Activated naive CD4-positive, alpha-beta T cell treated with anti-CD3 and anti-CD28 coated beads, Interleukin-2, amount 50 U/mL, for 72 hours (primary cell): ENCODE data around the gene BLCAP. TPM values are rescaled to one million over a fixed set of nuclear protein-coding genes. Genes with fewer than 3 reads are reported as not detected.

Source experiments
- ATAC-seq, 2 donors: fragments of 150-1000 bp; cut with Tn5 transposase; 2 replicates each; pipeline ENCODE4 v1.10.0; 2021; ENCODE audit warnings: mild to moderate bottlenecking in 2 of 2, moderate library complexity in 2 of 2
- DNase-seq, 2 donors: peaks; one replicate each; pipeline ENCODE4 v3.0.0; 2021 to 2022; ENCODE audit warnings: low spot score in 2 of 2
- H3K27ac Mint-ChIP-seq, 2 donors: one replicate each; pipeline ENCODE4 v1.8.0; 2022; ENCODE audit warnings: mild to moderate bottlenecking in 2 of 2, mixed read lengths in 2 of 2
- H3K36me3 Mint-ChIP-seq, 2 donors: one replicate each; pipeline ENCODE4 v1.8.0; 2022; ENCODE audit warnings: mixed read lengths in 2 of 2
- H3K9me3 Mint-ChIP-seq, 2 donors: one replicate each; pipeline ENCODE4 v1.8.0; 2022; ENCODE audit warnings: mixed read lengths in 2 of 2
- total RNA-seq, 2 donors: library from RNA; stranded (reverse); gene quantifications; one replicate each; pipeline ENCODE4 v1.2.3, GENCODE V29; 2022

The BLCAP gene
- total RNA-seq, 2 donors from 2014 or later, result 21.0 to 36.2 TPM

- no peaks in the 10 kb centered on the region for H3K9me3 Mint-ChIP-seq
- H3K36me3 Mint-ChIP-seq, result peaks cover 0 to 4% of the 10 kb centered on the region in 2 donors
- peak in 1 of 2 donors; percentile 21 for DNase-seq
- peak overlapping the region in 1 of 2 donors; percentile 6 for H3K27ac Mint-ChIP-seq
- peak in 1 of 2 donors; percentile 43 for ATAC-seq
Measured at GRCh38 chr20:37511610-37512275, 15.9 kb downstream of the BLCAP start.

- peaks cover 0 to 4% of the 10 kb centered on the region in 2 donors for H3K36me3 Mint-ChIP-seq
- H3K27ac Mint-ChIP-seq, result no peak overlapping the region
- ATAC-seq, result no peak
- no peak for DNase-seq
- H3K9me3 Mint-ChIP-seq, result no peaks in the 10 kb centered on the region
Measured at GRCh38 chr20:37510226-37510625, 17.4 kb downstream of the BLCAP start.

- H3K27ac Mint-ChIP-seq, result no peak overlapping the region
- ATAC-seq (no peak), DNase-seq (no peak)
- peaks cover 0 to 2% of the 10 kb centered on the region in 2 donors for H3K36me3 Mint-ChIP-seq
- no peaks in the 10 kb centered on the region for H3K9me3 Mint-ChIP-seq
Measured at GRCh38 chr20:37506152-37506725, 21.4 kb downstream of the BLCAP start.

- Mint-ChIP-seq H3K27ac (no peak overlapping the region), H3K9me3 (no peaks in the 10 kb centered on the region), H3K36me3 (no peaks in the 10 kb centered on the region)
- DNase-seq (no peak), ATAC-seq (no peak)
Measured at GRCh38 chr20:37505263-37506151, 22.2 kb downstream of the BLCAP start.

- Mint-ChIP-seq H3K27ac (peak overlapping the region in 1 of 2 donors; percentile 7), H3K9me3 (no peaks in the 10 kb centered on the region), H3K36me3 (no peaks in the 10 kb centered on the region)
- ATAC-seq (peak in 1 of 2 donors; percentile 28), DNase-seq (no peak)
Measured at GRCh38 chr20:37504404-37505096, 23.1 kb downstream of the BLCAP start.

GRCh38 chr20:37503256-37503927 is 24.3 kb downstream of the BLCAP start:
- H3K27ac Mint-ChIP-seq, result no peak overlapping the region
- H3K9me3 Mint-ChIP-seq, result no peaks in the 10 kb centered on the region
- DNase-seq (no peak), ATAC-seq (no peak)
- no peaks in the 10 kb centered on the region for H3K36me3 Mint-ChIP-seq

GRCh38 chr20:37502654-37503053 is 25.0 kb downstream of the BLCAP start:
- Mint-ChIP-seq H3K9me3 (no peaks in the 10 kb centered on the region), H3K27ac (no peak overlapping the region), H3K36me3 (no peaks in the 10 kb centered on the region)
- no peak for ATAC-seq
- DNase-seq, result no peak

- H3K36me3 Mint-ChIP-seq, result no peaks in the 10 kb centered on the region
- H3K27ac Mint-ChIP-seq, result no peak overlapping the region
- DNase-seq (no peak), ATAC-seq (no peak)
- H3K9me3 Mint-ChIP-seq, result no peaks in the 10 kb centered on the region
Measured at GRCh38 chr20:37501940-37502339, 25.7 kb downstream of the BLCAP start.

- Mint-ChIP-seq H3K27ac (no peak overlapping the region), H3K36me3 (no peaks in the 10 kb centered on the region), H3K9me3 (no peaks in the 10 kb centered on the region)
- DNase-seq (no peak), ATAC-seq (no peak)
Measured at GRCh38 chr20:37500311-37500710, 27.4 kb downstream of the BLCAP start.

- DNase-seq (no peak), ATAC-seq (no peak)
- H3K9me3 Mint-ChIP-seq, result no peaks in the 10 kb centered on the region
- no peak overlapping the region for H3K27ac Mint-ChIP-seq
- no peaks in the 10 kb centered on the region for H3K36me3 Mint-ChIP-seq
Measured at GRCh38 chr20:37498066-37498665, 29.5 kb downstream of the BLCAP start.

- Mint-ChIP-seq H3K27ac (no peak overlapping the region), H3K36me3 (no peaks in the 10 kb centered on the region), H3K9me3 (peaks cover 0 to 5% of the 10 kb centered on the region in 2 donors)
- DNase-seq, result no peak
- ATAC-seq, result no peak
Measured at GRCh38 chr20:37494796-37495195, 32.9 kb downstream of the BLCAP start.

- DNase-seq (no peak), ATAC-seq (no peak)
- H3K9me3 Mint-ChIP-seq, result peaks cover 0 to 5% of the 10 kb centered on the region in 2 donors
- H3K36me3 Mint-ChIP-seq, result no peaks in the 10 kb centered on the region
- no peak overlapping the region for H3K27ac Mint-ChIP-seq
Measured at GRCh38 chr20:37494301-37494700, 33.4 kb downstream of the BLCAP start.

GRCh38 chr20:37492945-37493344 is 34.7 kb downstream of the BLCAP start:
- ATAC-seq, result no peak
- Mint-ChIP-seq H3K9me3 (peaks cover 0 to 5% of the 10 kb centered on the region in 2 donors), H3K27ac (no peak overlapping the region)

GRCh38 chr20:37492096-37492625 is 35.5 kb downstream of the BLCAP start:
- Mint-ChIP-seq H3K27ac (no peak overlapping the region), H3K36me3 (no peaks in the 10 kb centered on the region), H3K9me3 (peaks cover 0 to 5% of the 10 kb centered on the region in 2 donors)
- no peak for DNase-seq
- ATAC-seq, result no peak

More at GRCh38 chr20:37492945-37493344, 34.7 kb downstream of the BLCAP start:
- H3K36me3 Mint-ChIP-seq, result no peaks in the 10 kb centered on the region
- no peak for DNase-seq

GRCh38 chr20:37490663-37491350 is 36.9 kb downstream of the BLCAP start:
- no peak for DNase-seq
- no peak for ATAC-seq
- Mint-ChIP-seq H3K36me3 (no peaks in the 10 kb centered on the region), H3K9me3 (peaks cover 0 to 5% of the 10 kb centered on the region in 2 donors), H3K27ac (no peak overlapping the region)
